Endothelial cell of umbilical vein (primary cell): ENCODE measurements around the gene DCAF6. TPM values are rescaled to one million over a fixed set of nuclear protein-coding genes. Genes with fewer than 3 reads are reported as not detected.

Experiments
- BruUV-seq: library from RNA; stranded (reverse); fragments of 400-500 nt; replicated peaks from 2 replicates; lab custom pipeline; 2021; lab: Mats Ljungman, UMichigan
- CTCF ChIA-PET: fragments of 300-600, 350-600 bp; sonication (Branson Sonifier 250); formaldehyde crosslinking; loops from one replicate; lab custom pipeline; 2021; ENCODE audit warnings: antibody characterized with exemption, inconsistent platforms; lab: Charles Lee
- POLR2A ChIA-PET: fragments of 300-600, 350-600 bp; sonication (Branson Sonifier 250); formaldehyde crosslinking; loops from one replicate; lab custom pipeline; 2021; ENCODE audit warnings: antibody characterized with exemption, inconsistent platforms; lab: Charles Lee
- DNase-seq: peaks from one replicate; pipeline ENCODE4 v3.0.0-alpha.2; 2011; ENCODE audit warnings: low read depth, low spot score
- FAIRE-seq: peaks from 2 replicates; lab custom pipeline; 2011; peaks lifted over from hg19 to GRCh38; lab: Jason Lieb, UNC
- H2AFZ ChIP-seq: 2 replicates; pipeline ENCODE4 v1.6.0; 2012; ENCODE audit warnings: low read depth, low read length, control low read depth, inconsistent platforms
- H3K27ac ChIP-seq: 2 replicates; pipeline ENCODE4 v1.5.1; 2011; ENCODE audit warnings: low read depth, mild to moderate bottlenecking, control low read depth, low read length, moderate library complexity; ENCODE audit not compliant: insufficient read depth
- H3K27me3 ChIP-seq, 2 experiments: 2 replicates each; pipeline versions ENCODE4 v1.6.0 to v1.6.1; 2011; ENCODE audit warnings: low read length in 2 of 2, mixed read lengths in 1 of 2; ENCODE audit not compliant: control insufficient read depth in 2 of 2, insufficient read depth in 2 of 2
- H3K36me3 ChIP-seq, 2 experiments: 2 replicates in 1 of 2; 3 replicates in 1 of 2; pipeline ENCODE4 v1.5.1; 2011; ENCODE audit warnings: low read length in 2 of 2, mild to moderate bottlenecking in 1 of 2, moderate library complexity in 1 of 2; ENCODE audit not compliant: control insufficient read depth in 2 of 2, insufficient read depth in 2 of 2; ENCODE audit errors: extremely low read depth in 1 of 2
- H3K4me1 ChIP-seq: 3 replicates; pipeline ENCODE4 v1.5.1; 2011; ENCODE audit warnings: mild to moderate bottlenecking, low read length; ENCODE audit not compliant: control insufficient read depth, insufficient read depth; ENCODE audit errors: extremely low read depth
- H3K4me2 ChIP-seq: 2 replicates; pipeline ENCODE4 v1.6.1; 2011; ENCODE audit warnings: low read length, control low read depth, mixed read lengths; ENCODE audit not compliant: insufficient read depth
- H3K4me3 ChIP-seq, 3 experiments: fragments of 200-600 bp in 1 of 3; sonication (generic), shearing (Covaris generic) in 1 of 3; replicated peaks in 1 of 3; 2 replicates each; pipeline ENCODE4 v1.5.1; 2011 to 2016; ENCODE audit warnings: control low read depth in 3 of 3, low read length in 3 of 3, mild to moderate bottlenecking in 2 of 3, inconsistent platforms in 1 of 3, low read depth in 1 of 3, moderate library complexity in 1 of 3; ENCODE audit not compliant: insufficient read depth in 1 of 3
- H3K79me2 ChIP-seq: 2 replicates; pipeline ENCODE4 v1.6.0; 2012; ENCODE audit warnings: low read length, inconsistent platforms; ENCODE audit not compliant: control insufficient read depth, insufficient read depth
- H3K9ac ChIP-seq: replicated peaks from 2 replicates; pipeline ENCODE3; 2011; ENCODE audit warnings: low read length, control low read depth; ENCODE audit not compliant: insufficient read depth; ENCODE audit errors: extremely low read depth
- H3K9me1 ChIP-seq: replicated peaks from 3 replicates; pipeline ENCODE4 v1.6.0; 2011; ENCODE audit warnings: mild to moderate bottlenecking, low read length; ENCODE audit not compliant: control insufficient read depth, insufficient read depth; ENCODE audit errors: extremely low read depth
- H3K9me3 ChIP-seq: replicated peaks from 2 replicates; pipeline ENCODE4 v1.5.1; 2012; ENCODE audit warnings: low read length, inconsistent platforms; ENCODE audit not compliant: control insufficient read depth, insufficient read depth
- H4K20me1 ChIP-seq: replicated peaks from 2 replicates; pipeline ENCODE3; 2011; ENCODE audit warnings: mild to moderate bottlenecking, low read length; ENCODE audit not compliant: control insufficient read depth, insufficient read depth; ENCODE audit errors: extremely low read depth
- CTCF ChIP-seq, 2 donors: IDR thresholded peaks; 1 replicate in 1 of 2; 2 replicates in 1 of 2; pipeline ENCODE4 v1.5.1; 2011; ENCODE audit warnings: low read length in 2 of 2, mild to moderate bottlenecking in 2 of 2, moderate library complexity in 2 of 2, control low read depth in 1 of 2, inconsistent platforms in 1 of 2, low read depth in 1 of 2; ENCODE audit not compliant: insufficient read depth in 1 of 2; ENCODE audit errors: extremely low read depth in 1 of 2
- EZH2 ChIP-seq: IDR thresholded peaks from 2 replicates; pipeline ENCODE4 v1.6.1; 2012; ENCODE audit warnings: borderline replicate concordance, low read depth, mild to moderate bottlenecking, moderate library complexity, low read length, inconsistent platforms; ENCODE audit not compliant: severe bottlenecking
- FOS ChIP-seq: IDR thresholded peaks from 2 replicates; pipeline ENCODE4 v1.6.1; 2011; ENCODE audit warnings: mild to moderate bottlenecking, low read length, moderate library complexity, borderline replicate concordance; ENCODE audit not compliant: insufficient read depth
- MAX ChIP-seq: IDR thresholded peaks from 2 replicates; pipeline ENCODE4 v1.6.1; 2011; ENCODE audit not compliant: insufficient read depth, insufficient read length
- MYC ChIP-seq: IDR thresholded peaks from one replicate; pipeline ENCODE4 v1.6.1; 2011; ENCODE audit warnings: mild to moderate bottlenecking, low read depth, low read length
- dilution Hi-C: fragments of 300-500 bp; cut with MboI; formaldehyde crosslinking; loops from one replicate; pipeline ENCODE4 v1.15.0; 2019; ENCODE audit warnings: low sequenced_read_pairs; ENCODE audit not compliant: extremely low pct_ligation_motif_present
- intact Hi-C: fragments of 100-400 bp; cut with micrococcal nuclease; formaldehyde crosslinking; loops from one replicate; pipeline ENCODE4 v1.10.0; 2022
- polyA plus RNA-seq, 4 experiments: library from polyadenylated mRNA; depleted of rRNA in 3 of 4; stranded (reverse) in 3 of 4; unstranded in 1 of 4; fragments of >200 nt; gene quantifications; 2 replicates each; pipeline versions ENCODE4 v1.2.1 to v1.2.3, GENCODE V29; 2011 to 2012; ENCODE audit warnings: missing spikeins in 1 of 4
- total RNA-seq: library from RNA; stranded (reverse); gene quantifications from 2 replicates; pipeline ENCODE4 v1.2.3, GENCODE V29; 2021

DCAF6 gene
- total and polyA plus RNA-seq, 2 donors (not counting 3 experiments of a cell fraction or from before 2014, with no cell fraction given), result 28.6 to 39.4 TPM

DNA sequence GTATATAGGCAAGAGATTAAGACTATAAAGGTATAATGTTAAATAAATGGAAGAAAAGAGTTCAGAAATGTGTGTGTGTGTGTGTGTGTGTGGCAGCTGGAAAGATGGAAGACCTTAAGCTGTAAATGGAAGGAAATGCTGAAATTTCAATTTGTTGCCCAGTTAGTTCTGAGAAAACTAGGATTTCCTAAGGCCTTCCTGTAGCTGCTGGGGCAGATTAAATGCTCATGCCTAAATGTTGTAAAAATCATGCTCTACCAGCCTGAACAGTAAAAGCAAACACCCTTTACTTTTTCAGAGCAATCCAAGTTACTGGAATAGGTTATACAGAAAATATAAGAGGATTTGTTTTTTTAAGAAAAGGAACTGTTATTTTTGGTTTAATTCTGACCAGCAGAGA is 30.8 kb upstream of the DCAF6 start:
- H2AFZ ChIP-seq, result no peak overlapping the region
- H3K9ac ChIP-seq, result no peak overlapping the region
- H3K9me1 ChIP-seq, result no peaks in the 10 kb centered on the region
- no peaks in the 10 kb centered on the region for H3K79me2 ChIP-seq
- ChIA-PET POLR2A (no interaction called here), CTCF (interaction anchor here (1.1 to 2.4 kb wide), 5 partner anchors 8 to 177 kb away, joined by 3 to 11 read pairs (median 4); partner anchors contain the start of gene ADCY10)
- H4K20me1 ChIP-seq, result no peaks in the 10 kb centered on the region
- no peak overlapping the region for H3K4me3 ChIP-seq
- TF ChIP-seq MYC (no peak), EZH2 (no peak), CTCF (IDR thresholded peaks at IDR 0.05; ENCODE audit: extremely low read depth in 1 of 2, insufficient read depth in 1 of 2, low read depth in 1 of 2, low read length in 2 of 2) (no peak), FOS (no peak), MAX (no peak)
- BruUV-seq, result no TSS peak
- intact Hi-C loops (no loop called here), dilution Hi-C loops (no loop called here)
- DNase-seq (peak; percentile 48), FAIRE-seq (no peak)
- no peaks in the 10 kb centered on the region for H3K36me3 ChIP-seq
- H3K27ac ChIP-seq, result no peak overlapping the region
- H3K27me3 ChIP-seq, result no peaks in the 10 kb centered on the region
- peaks cover 7% of the 10 kb centered on the region for H3K4me1 ChIP-seq
- no peak overlapping the region for H3K4me2 ChIP-seq
- no peaks in the 10 kb centered on the region for H3K9me3 ChIP-seq
